Astrocyte of the hippocampus (primary cell): ENCODE measurements around the gene PBX1.

Experiments used
- DNase-seq: peaks from one replicate; pipeline ENCODE4 v3.0.0; 2011; ENCODE audit warnings: low read depth, low spot score

PBX1 gene

DNA sequence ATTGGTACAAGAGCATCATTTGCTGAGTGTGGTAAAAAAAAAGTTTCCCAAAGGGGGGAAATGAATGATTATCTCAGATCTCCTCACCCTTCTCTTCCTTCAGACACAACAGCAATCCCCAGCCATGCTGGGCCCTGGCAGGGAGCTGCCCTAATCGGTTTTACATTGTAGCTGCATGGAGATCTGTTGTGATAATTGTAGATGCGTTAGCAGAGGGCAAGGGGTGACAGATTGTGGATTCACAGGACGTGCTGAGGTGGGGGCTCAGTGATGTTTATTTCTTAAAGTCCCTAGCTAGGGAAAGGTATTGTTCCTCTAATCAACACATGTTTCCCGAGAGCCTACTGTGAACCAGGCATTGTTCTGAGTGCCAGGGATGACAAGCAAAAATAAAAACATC lies 304.1 kb downstream of the PBX1 start:
- DNase-seq: no peak

DNA sequence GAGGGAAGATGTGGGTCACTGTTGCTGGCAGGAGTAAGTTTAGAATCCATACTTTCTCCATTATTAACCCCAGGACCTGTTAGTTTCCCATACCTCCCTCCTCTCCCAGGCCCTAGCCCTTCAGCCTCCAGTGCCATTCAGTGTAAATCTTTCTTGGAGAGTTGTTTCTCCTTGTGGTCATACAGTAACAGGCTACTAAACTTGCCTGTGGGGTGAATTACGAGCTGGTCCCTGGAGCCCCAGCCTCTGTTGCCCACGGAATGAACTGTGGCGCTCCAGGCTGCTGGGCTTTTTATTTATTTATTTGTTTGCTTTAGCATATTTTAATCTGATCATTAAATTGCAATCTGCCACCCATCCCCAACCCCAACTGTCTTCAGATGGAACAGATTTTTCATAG lies 305.2 kb downstream of the PBX1 start:
- DNase-seq: no peak

DNA sequence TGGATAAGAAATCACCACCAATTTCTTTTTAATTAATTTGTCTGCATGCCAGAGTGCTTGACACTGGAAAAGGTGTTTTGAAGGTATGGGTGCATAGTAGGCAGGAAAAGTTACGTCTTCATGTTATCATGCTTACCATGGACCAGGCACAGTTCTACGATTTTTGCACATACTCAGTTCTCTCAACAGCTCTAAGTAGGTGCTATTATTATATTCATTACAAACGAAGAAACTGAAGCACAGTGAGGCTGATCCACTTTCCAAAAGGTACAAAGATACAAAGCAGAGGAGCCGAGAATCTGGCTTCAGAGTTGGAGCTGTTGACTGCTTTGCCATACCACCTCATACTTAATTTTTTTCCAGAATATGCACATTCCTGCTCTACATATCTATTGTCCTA lies 306.4 kb downstream of the PBX1 start:
- DNase-seq: no peak

DNA sequence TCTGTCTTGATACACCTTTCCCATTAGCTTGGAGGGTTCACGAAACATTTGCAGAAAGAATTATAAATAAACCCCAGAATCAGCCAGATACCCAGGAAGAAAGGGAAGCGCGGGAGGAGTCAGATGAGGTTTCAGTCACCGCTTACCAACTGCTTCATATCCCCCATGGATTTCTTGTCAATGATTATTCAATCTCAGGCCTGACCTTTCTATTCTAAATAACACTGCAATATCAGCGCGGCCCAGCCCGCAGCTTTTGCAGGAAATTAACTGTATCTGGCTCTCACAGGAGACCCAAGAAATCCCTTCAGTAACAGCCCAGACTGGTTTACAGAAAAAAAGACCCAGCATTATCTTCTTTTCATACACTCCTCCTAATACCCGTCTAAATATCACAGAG lies 308.6 kb downstream of the PBX1 start:
- DNase-seq: no peak

DNA sequence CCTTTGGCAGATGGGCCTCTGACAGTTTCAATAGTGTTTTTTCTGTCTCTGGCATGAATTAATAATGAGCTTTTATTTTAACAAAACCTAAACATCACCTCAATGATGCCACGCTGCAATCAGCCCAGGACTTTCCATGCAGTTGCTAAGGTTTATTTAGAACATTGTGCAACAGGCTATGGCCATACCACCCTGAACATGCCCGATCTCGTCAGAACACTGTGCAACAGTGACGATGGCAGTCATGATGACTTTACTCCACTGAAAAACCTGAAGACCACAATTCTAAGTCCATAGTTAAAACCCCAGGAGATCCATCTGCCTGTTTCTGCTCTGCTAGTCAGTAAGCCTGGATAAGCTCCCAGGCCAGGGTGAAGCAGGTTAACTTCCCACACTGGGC lies 310.0 kb downstream of the PBX1 start:
- DNase-seq: no peak

DNA sequence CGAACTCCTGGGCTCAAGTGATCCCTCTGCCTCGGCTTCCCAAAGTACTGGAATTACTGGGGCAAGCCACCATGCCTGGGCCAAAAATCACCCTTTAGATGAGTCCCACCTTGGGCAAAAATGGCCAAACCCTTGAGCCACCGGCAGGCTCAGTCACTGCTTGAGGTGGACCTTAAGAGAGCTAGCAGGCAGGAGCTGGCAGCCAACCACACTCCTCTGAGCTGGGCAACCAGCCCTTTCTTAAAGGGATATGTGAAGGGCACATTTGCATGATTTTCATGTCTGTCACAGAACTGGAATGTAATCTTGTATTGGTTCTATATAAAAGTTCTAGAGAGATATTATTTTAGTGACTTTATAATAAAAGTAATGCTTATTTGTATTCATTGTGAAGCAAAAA lies 316.5 kb downstream of the PBX1 start:
- DNase-seq: peak; percentile 13

DNA sequence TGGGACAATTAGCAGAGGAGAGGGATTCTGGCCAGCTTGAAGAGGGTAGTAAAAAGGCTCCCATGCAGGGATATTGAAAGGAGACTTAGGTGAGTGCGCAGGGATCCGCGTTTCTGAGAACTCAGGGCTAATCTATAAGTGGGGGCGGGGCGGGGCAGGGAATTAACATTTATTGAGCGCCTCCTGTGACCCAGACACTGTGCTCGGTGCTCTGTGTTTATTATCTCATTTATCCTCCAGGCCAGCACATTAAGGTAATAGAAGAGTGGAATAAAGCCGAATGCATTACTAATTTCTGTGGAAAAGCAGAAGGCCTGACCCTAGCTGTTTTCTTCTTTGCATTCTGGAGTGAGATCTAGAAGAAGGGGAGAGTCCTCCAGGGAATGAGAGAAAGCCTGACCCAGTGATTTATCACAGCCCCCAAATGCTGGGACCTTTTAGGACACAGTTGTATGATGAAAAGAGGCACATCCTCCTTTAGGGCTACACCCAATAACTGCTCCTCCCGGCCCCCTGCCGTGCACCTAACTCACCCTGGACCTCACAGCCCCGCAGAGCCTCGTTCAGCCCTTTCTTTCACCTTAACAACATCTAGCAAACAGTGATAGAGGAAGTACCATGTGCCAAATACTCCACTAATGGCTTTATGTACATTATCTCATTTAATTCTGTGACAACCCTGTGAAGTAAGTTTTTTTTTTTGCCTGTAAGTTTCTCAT lies 317.6 kb downstream of the PBX1 start:
- DNase-seq: no peak

DNA sequence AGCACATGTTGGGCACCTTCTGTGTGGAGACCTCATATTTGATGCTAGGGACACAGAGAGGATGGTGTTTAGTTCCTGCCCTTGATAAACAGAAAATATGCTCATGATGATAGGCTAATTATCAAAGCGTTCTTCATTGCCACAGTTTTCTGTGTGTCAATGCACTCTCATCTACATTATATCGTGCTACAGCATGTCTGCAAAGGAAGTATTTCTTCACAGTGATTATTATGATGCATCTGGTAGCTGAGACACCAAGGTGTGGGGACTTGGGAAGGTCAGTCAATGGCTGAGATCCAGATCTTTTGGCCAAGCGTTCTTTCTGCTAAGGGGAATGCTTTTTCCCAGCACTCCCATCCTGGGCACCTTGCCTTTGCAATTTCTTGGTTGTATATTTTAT lies 321.2 kb downstream of the PBX1 start:
- no peak for DNase-seq

DNA sequence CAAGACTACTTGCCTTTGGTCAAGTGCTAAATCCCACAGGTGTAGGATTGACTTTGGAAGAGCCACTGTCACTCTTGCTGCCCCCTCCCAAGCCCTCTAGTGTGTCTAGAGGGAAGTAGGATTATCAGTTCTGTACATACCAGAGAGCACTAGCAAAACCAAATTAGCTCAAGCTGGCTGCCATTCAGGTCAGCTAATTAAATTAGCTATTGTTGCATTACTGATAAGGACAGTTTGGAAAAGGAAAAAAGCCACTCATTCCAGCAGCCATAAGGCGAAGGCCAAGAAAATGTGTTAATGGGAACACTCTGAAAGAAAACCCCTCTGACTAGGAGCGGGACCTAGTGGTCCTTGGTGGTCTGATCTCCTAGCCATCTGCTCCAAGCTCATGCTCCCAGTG lies 321.7 kb downstream of the PBX1 start:
- DNase-seq: no peak

DNA sequence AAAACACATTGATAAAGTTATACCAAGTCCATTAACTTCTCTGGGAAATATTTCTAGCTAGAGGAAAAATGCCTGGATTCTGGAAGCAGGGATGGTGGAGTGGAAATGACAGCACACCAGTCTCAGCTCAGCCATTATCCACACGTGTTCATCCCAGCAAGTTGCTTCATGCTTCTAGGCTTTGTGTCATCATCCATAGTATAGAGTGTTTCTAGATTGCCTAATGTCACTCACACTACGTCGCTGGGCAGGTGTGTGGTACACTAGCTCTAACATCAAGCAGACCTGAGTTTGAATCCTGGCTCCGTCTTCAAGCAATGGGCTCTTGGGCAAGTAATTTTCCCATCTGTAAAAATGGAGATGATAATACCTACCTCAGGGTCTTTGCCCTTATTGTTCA lies 326.3 kb downstream of the PBX1 start:
- DNase-seq: no peak

DNA sequence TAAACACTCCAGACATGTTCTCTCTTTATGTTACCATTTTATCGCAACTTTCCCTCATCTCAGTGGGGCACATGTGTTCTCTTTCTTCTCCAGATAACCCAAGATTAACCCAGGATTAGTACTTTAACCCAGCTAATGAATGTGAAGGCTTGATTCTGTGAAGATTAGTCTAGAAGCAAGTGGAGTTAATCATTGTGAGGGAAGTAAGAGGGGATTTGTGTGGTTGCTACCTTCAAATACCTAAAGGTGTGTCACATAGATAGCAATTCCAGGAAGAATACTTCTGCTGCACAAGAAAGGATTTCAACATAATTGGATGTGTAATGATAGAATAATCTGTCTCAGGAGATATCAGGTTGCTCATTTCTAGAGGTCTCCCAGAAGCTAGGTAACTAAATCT lies 327.1 kb downstream of the PBX1 start:
- DNase-seq: no peak

DNA sequence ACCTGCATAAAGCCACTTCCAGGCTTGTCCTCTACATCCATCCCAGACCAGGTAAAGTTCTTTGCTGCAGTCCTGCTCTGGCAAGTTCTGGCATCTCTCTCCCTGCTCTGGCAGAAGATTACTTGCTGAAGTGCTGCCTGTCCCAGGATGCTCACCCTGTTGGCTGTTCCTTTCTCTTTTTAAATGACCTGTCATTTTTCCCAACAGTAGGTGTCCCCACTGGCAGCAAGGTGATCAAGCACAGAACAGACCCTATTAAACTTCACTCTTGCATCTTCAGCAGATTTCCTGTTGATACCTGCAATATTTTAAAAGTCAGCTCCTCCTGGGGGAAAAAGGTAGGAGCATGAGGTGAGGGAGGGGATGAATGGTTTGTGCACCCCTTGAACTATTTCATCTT lies 332.6 kb downstream of the PBX1 start:
- no peak for DNase-seq

DNA sequence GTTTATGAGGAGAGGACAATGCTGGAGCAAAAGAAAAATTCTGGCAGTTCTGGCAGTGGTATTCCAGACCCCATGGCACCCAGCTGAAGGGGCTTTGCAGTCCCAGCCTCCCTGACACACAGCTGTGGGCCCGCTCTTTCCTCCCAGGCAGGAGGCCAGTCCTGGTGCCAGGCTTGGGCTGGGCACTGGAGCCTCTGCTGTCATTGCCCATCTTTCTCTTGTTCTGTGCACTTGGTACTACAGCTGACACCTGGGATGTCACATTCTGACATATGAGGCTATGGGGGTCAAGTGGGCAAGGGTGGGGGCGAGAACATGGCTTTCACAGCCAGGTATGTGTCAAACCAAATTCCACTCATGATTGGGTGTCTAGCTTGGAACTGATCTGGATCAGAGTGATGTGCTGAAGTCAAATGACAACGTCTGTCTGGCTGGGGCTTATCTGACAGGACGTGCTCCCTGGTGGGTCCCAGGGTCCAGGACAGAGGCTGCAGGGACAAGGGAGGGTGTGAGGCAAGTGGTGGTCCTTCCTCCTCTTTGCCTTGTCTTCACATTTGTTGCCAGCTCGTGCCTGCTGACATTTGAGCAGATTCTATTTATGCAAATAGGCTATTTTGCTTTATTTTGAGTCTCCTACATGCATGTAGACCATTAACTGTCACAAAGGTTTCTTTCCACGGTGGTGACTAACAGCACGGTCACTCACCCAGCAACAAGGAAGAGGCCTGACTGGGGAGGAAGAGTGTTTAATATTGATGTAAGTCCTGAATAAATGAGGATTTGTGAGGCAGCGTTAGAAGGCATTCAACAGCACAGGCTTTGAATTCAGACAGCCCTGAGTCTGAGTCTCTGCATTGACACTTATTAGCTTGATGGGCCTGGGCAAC lies 336.3 kb downstream of the PBX1 start:
- DNase-seq: peak; percentile 35

DNA sequence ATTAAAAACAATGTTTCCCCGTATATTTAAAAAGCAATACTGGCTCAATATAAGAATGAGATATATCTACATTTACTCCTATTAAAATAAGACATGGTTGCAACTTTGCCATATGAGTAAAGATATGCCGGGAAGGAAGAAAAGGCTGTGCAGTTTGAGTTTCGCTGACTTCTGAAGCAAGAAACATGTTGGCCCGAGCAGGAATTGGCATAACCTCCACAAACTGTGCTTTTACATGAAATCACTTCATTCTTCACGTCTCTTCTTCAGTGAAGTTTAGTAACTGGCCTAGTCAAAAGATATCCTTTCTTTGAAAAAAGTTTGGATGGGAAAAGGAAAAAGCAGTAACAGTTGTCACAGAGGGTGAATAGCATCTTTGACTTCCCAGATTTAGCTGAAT lies 342.0 kb downstream of the PBX1 start:
- DNase-seq: no peak
